Suprapubic skin (tissue), 4 donors: ENCODE measurements around the gene RTL5.

Experiments used
- CTCF ChIP-seq, 2 donors: fragments of 200-600 bp in 1 of 2; fragments of 450-650 bp in 1 of 2; sonication (generic) in 1 of 2; IDR thresholded peaks; one replicate each; pipeline ENCODE4 v1.5.1; 2016 to 2019; ENCODE audit warnings: antibody characterized with exemption in 2 of 2, mild to moderate bottlenecking in 1 of 2, moderate library complexity in 1 of 2
- EP300 ChIP-seq: sonication (generic); formaldehyde crosslinking; IDR thresholded peaks from one replicate; pipeline ENCODE4 v1.6.1; 2017; ENCODE audit warnings: antibody characterized with exemption
- POLR2A ChIP-seq, 2 donors: fragments of 450-650 bp; IDR thresholded peaks; one replicate each; pipeline ENCODE4 v1.6.1; 2017; ENCODE audit warnings: antibody characterized with exemption in 2 of 2, mild to moderate bottlenecking in 2 of 2, moderate library complexity in 2 of 2
- POLR2AphosphoS5 ChIP-seq, 3 donors: sonication (generic); formaldehyde crosslinking; IDR thresholded peaks; one replicate each; pipeline ENCODE4 v1.6.1; 2017; ENCODE audit warnings: antibody characterized with exemption in 3 of 3

GRCh38 chrX:72126048-72126415 lies 5.7 kb downstream of the RTL5 start:
- TF ChIP-seq CTCF (IDR thresholded peaks at IDR 0.05): no peak
- TF ChIP-seq POLR2A (IDR thresholded peaks at IDR 0.05): no peak
- TF ChIP-seq POLR2AphosphoS5 (IDR thresholded peaks at IDR 0.05): no peak
- TF ChIP-seq EP300: no peak
